ENCODE data around the gene RIC3. TPM values are rescaled to one million over a fixed set of nuclear protein-coding genes. Genes with fewer than 3 reads are reported as not detected.
A peak's percentile ranks its signal among the peaks of the same experiment; 100 is the strongest.

The RIC3 gene
- total and polyA plus RNA-seq, 2 experiments from 2014 or later: 3.2 to 3.6 TPM

DNA sequence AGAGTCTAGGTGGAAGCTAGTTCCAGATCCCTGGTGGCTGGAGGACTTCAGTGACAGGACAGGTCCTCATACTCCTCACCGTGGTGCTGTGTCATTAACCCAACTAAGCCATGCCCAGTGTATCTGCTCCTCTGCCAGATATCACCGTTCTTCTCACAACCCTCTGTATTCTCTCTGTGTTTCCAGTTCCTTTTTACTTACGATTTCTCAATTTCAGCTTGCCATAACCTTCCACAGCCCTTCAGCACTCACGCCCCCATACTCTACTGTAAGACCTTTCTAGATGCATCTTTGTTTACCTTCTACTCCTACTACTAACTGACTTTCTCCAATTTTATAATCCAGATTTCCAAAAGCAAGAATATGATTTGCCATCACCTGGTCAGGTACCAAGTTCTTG is 26.1 kb upstream of the RIC3 start:
- Histone ChIP-seq H3K79me2 (no peaks in the 10 kb centered on the region), H3K4me1 (ENCODE audit: insufficient read depth) (no peaks in the 10 kb centered on the region), H3K27ac (no peak overlapping the region), H4K20me1 (ENCODE audit: insufficient read depth, poor library complexity, severe bottlenecking) (no peaks in the 10 kb centered on the region), H3K4me3 (no peak overlapping the region), H3K9me3 (ENCODE audit: low read depth) (no peaks in the 10 kb centered on the region), H2AFZ (no peak overlapping the region), H3K27me3 (peaks cover 31% of the 10 kb centered on the region), H3K9me2 (replicated peaks; ENCODE audit: insufficient read depth) (no peaks in the 10 kb centered on the region), H3K4me2 (no peak overlapping the region), H3K36me3 (replicated peaks; ENCODE audit: insufficient read depth, low read depth) (no peaks in the 10 kb centered on the region)
- no peak for TF ChIP-seq EZH2 (IDR thresholded peaks at IDR 0.05; ENCODE audit: borderline replicate concordance)
- TF ChIP-seq CTCF (IDR thresholded peaks at IDR 0.05; ENCODE audit: poor library complexity): no peak
- TF ChIP-seq EZH2phosphoT487 (IDR thresholded peaks at IDR 0.05; ENCODE audit: low read depth, severe bottlenecking, unreplicated experiment): no peak
- DNase-seq (ENCODE audit: low spot score): no peak
- WGBS (ENCODE audit: low lambda C conversion rate, missing lambda C conversion rate): 88% methylated on average over 4 of the region's 4 CpGs

GRCh38 chr11:8192896-8193209 is 24.0 kb upstream of the RIC3 start:
- Histone ChIP-seq H3K27me3 (peaks cover 19% of the 10 kb centered on the region), H3K4me3 (no peak overlapping the region), H3K9me2 (replicated peaks; ENCODE audit: insufficient read depth) (no peaks in the 10 kb centered on the region), H3K36me3 (replicated peaks; ENCODE audit: insufficient read depth, low read depth) (no peaks in the 10 kb centered on the region), H2AFZ (no peak overlapping the region), H3K27ac (no peak overlapping the region), H3K4me1 (ENCODE audit: insufficient read depth) (no peaks in the 10 kb centered on the region), H3K4me2 (no peak overlapping the region), H3K79me2 (no peaks in the 10 kb centered on the region), H3K9me3 (ENCODE audit: low read depth) (no peaks in the 10 kb centered on the region), H4K20me1 (ENCODE audit: insufficient read depth, poor library complexity, severe bottlenecking) (no peaks in the 10 kb centered on the region)
- TF ChIP-seq EZH2 (IDR thresholded peaks at IDR 0.05; ENCODE audit: borderline replicate concordance) (no peak), CTCF (IDR thresholded peaks at IDR 0.05; ENCODE audit: poor library complexity) (no peak), EZH2phosphoT487 (IDR thresholded peaks at IDR 0.05; ENCODE audit: low read depth, severe bottlenecking, unreplicated experiment) (no peak)
- whole genome bisulfite sequencing (ENCODE audit: low lambda C conversion rate, missing lambda C conversion rate): 56% methylated on average over 5 of the region's 5 CpGs
- DNase-seq (ENCODE audit: low spot score): no peak

- DNase-seq (ENCODE audit: low spot score): peak; percentile 82
- Histone ChIP-seq H4K20me1 (ENCODE audit: insufficient read depth, poor library complexity, severe bottlenecking) (no peaks in the 10 kb centered on the region), H3K4me3 (no peak overlapping the region), H3K9me2 (replicated peaks; ENCODE audit: insufficient read depth) (no peaks in the 10 kb centered on the region), H3K4me2 (no peak overlapping the region), H2AFZ (no peak overlapping the region), H3K9me3 (ENCODE audit: low read depth) (no peaks in the 10 kb centered on the region), H3K79me2 (no peaks in the 10 kb centered on the region), H3K4me1 (ENCODE audit: insufficient read depth) (no peaks in the 10 kb centered on the region), H3K36me3 (replicated peaks; ENCODE audit: insufficient read depth, low read depth) (no peaks in the 10 kb centered on the region), H3K27ac (no peak overlapping the region), H3K27me3 (peaks cover 16% of the 10 kb centered on the region)
- 76% methylated on average over 19 of the region's 19 CpGs for WGBS (ENCODE audit: low lambda C conversion rate, missing lambda C conversion rate)
- TF ChIP-seq EZH2phosphoT487 (IDR thresholded peaks at IDR 0.05; ENCODE audit: low read depth, severe bottlenecking, unreplicated experiment) (no peak), EZH2 (IDR thresholded peaks at IDR 0.05; ENCODE audit: borderline replicate concordance) (no peak), CTCF (IDR thresholded peaks at IDR 0.05; ENCODE audit: poor library complexity) (peak; percentile 88)
Observed at GRCh38 chr11:8192016-8192895, 23.4 kb upstream of the RIC3 start.
